COLO668 (cell line): Measurements from ENCODE around the gene NDNF.
A peak's percentile ranks its signal among the peaks of the same experiment; 100 is the strongest.

Source experiments
- DNase-seq: peaks from one replicate; lab custom pipeline; 2025; ENCODE audit not compliant: unreplicated experiment; lab: John Stamatoyannopoulos, UW

The NDNF gene

GRCh38 chr4:121070696-121071639, 1.4 kb downstream of the NDNF start:
- peak; percentile 54 for DNase-seq

- no peak for DNase-seq
Observed at GRCh38 chr4:121070274-121070673, 2.1 kb downstream of the NDNF start.

GRCh38 chr4:121069430-121069829, 2.9 kb downstream of the NDNF start:
- DNase-seq, result no peak

GRCh38 chr4:121064482-121064881, 7.9 kb downstream of the NDNF start:
- DNase-seq, result no peak

GRCh38 chr4:121062521-121062920, 9.8 kb downstream of the NDNF start:
- DNase-seq, result no peak

- no peak for DNase-seq
Observed at GRCh38 chr4:121061861-121062260, 10.5 kb downstream of the NDNF start.

GRCh38 chr4:121061215-121061614, 11.1 kb downstream of the NDNF start:
- no peak for DNase-seq

- no peak for DNase-seq
Observed at GRCh38 chr4:121057466-121057922, 14.8 kb downstream of the NDNF start.

- DNase-seq, result no peak
Observed at GRCh38 chr4:121056066-121056465, 16.3 kb downstream of the NDNF start.

GRCh38 chr4:121054373-121054772, 18.0 kb downstream of the NDNF start:
- DNase-seq, result no peak

GRCh38 chr4:121053601-121054143, 18.7 kb downstream of the NDNF start:
- no peak for DNase-seq

- no peak for DNase-seq
Observed at GRCh38 chr4:121050300-121050699, 22.0 kb downstream of the NDNF start.

- DNase-seq, result no peak
Observed at GRCh38 chr4:121049072-121049599, 23.2 kb downstream of the NDNF start.

GRCh38 chr4:121048165-121048564, 24.2 kb downstream of the NDNF start:
- DNase-seq, result no peak

- DNase-seq, result no peak
Observed at GRCh38 chr4:121041307-121042090, 30.8 kb downstream of the NDNF start.

GRCh38 chr4:121034017-121034416, 38.3 kb downstream of the NDNF start:
- no peak for DNase-seq

- DNase-seq, result no peak
Observed at GRCh38 chr4:121030711-121031110, 41.6 kb downstream of the NDNF start.

GRCh38 chr4:121030131-121030530, 42.2 kb downstream of the NDNF start:
- no peak for DNase-seq

GRCh38 chr4:121026034-121026433, 46.3 kb downstream of the NDNF start:
- no peak for DNase-seq

- DNase-seq, result no peak
Observed at GRCh38 chr4:121025540-121025939, 46.8 kb downstream of the NDNF start.

- no peak for DNase-seq
Observed at GRCh38 chr4:121018543-121018942, 53.8 kb downstream of the NDNF start.
